ENCODE data around the gene CFAP97D1. TPM values are rescaled to one million over a fixed set of nuclear protein-coding genes. Genes with fewer than 3 reads are reported as not detected.
A peak's percentile ranks its signal among the peaks of the same experiment; 100 is the strongest.

Gene CFAP97D1
- total RNA-seq, 1 donor from 2014 or later, result not detected

DNA sequence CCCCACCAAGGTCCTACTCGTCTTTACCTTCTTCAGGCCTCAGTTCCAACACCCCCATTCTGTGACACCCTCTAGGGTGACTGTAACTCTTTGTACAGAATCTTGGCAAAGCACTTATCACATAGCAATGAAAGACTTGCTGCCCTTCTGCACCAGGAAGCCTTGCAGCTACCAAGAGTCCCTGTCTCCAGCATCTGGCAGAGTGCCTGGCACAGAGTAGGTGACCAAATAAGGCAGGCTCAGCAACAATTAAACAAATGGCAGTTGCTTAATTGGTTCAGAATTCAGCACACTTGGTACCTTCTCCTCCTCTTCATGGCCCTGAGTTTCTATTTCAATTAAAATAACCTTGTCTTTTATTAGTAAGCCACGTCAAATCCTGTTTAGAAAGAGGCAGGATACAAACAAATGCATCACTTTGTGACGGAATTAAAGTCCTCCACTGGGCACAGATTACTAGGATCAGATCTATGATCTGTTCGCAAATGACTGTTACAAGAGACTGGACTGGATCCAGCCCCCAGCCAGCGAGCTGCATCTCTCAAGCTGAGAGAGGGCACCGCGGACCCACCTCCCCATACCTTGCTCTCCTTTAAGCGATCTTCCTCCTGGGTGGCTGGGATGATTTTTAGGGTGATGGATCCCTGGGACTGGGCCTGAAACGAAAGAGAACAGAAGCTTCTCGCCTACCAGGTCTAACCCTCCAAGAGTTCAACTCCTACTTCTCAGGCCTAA is 43.3 kb downstream of the CFAP97D1 start:
- TF ChIP-seq, protein P1, sequence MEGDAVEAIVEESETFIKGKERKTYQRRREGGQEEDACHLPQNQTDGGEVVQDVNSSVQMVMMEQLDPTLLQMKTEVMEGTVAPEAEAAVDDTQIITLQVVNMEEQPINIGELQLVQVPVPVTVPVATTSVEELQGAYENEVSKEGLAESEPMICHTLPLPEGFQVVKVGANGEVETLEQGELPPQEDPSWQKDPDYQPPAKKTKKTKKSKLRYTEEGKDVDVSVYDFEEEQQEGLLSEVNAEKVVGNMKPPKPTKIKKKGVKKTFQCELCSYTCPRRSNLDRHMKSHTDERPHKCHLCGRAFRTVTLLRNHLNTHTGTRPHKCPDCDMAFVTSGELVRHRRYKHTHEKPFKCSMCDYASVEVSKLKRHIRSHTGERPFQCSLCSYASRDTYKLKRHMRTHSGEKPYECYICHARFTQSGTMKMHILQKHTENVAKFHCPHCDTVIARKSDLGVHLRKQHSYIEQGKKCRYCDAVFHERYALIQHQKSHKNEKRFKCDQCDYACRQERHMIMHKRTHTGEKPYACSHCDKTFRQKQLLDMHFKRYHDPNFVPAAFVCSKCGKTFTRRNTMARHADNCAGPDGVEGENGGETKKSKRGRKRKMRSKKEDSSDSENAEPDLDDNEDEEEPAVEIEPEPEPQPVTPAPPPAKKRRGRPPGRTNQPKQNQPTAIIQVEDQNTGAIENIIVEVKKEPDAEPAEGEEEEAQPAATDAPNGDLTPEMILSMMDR (IDR thresholded peaks at IDR 0.05; ENCODE audit: insufficient read depth, low read length, severe bottlenecking), result no peak
- peak; percentile 18 for FAIRE-seq

DNA sequence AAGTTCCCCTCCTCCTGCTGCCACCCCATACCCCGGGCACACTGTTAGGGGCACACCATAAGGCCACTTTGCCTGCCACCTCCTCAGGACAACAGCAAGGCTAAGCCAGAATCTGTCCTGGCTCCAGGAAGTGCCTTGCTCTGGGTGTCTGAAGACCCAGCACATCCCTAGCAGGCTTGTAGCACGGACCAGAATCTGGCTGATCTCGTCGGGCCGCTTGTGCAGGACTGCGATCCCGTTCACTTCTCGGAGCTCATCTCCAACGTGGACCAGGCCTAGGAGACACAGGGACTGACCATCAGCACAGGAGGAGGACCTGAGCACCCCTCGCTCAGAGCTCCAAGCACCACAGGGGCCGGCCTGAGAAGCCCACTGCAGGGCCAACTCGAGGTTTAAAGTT is 45.3 kb downstream of the CFAP97D1 start:
- DNase-seq (ENCODE audit: low read depth), result no peak

More for the DNA sequence above, 43.3 kb downstream of the CFAP97D1 start:
- H3K27me3 ChIP-seq (ENCODE audit: control insufficient read depth, insufficient read depth, low read length), result no peaks in the 10 kb centered on the region
- H3K36me3 ChIP-seq (ENCODE audit: control insufficient read depth, insufficient read depth, low read length), result peaks cover 17% of the 10 kb centered on the region
- no peak for DNase-seq (ENCODE audit: low read depth)
- no peak overlapping the region for H3K4me3 ChIP-seq (ENCODE audit: low read depth, low read length)

DNA sequence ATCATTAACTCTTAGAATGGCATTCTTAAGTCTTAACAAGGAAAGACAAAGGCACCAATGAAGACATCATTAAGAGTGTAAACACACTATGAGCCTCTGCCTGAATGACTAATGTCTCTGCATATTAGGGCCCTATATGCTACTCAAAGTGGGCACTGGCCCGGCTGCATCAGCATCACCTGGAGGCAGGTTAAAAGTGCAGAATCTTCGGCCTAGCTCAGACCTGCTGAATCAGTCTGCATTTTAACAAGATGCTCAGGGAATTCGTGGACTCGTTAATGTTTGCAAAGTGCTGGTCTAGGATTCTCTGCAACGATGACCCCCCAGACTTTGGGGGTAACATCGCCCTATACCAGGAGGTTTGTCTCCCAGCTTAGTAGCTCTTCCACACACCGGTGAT is 46.0 kb downstream of the CFAP97D1 start:
- TF ChIP-seq, protein P1 (IDR thresholded peaks at IDR 0.05; ENCODE audit: insufficient read depth, low read length, severe bottlenecking), result no peak
- FAIRE-seq, result peak; percentile 50
- H3K27me3 ChIP-seq (ENCODE audit: control insufficient read depth, insufficient read depth, low read length), result no peaks in the 10 kb centered on the region
- H3K36me3 ChIP-seq (ENCODE audit: control insufficient read depth, insufficient read depth, low read length), result peaks cover 26% of the 10 kb centered on the region
- no peak overlapping the region for H3K4me3 ChIP-seq (ENCODE audit: low read depth, low read length)
- DNase-seq (ENCODE audit: low read depth), result no peak

More for the DNA sequence above, 45.3 kb downstream of the CFAP97D1 start:
- H3K36me3 ChIP-seq (ENCODE audit: control insufficient read depth, insufficient read depth, low read length), result peaks cover 25% of the 10 kb centered on the region
- no peaks in the 10 kb centered on the region for H3K27me3 ChIP-seq (ENCODE audit: control insufficient read depth, insufficient read depth, low read length)
- TF ChIP-seq, protein P1 (IDR thresholded peaks at IDR 0.05; ENCODE audit: insufficient read depth, low read length, severe bottlenecking), result no peak
- no peak overlapping the region for H3K4me3 ChIP-seq (ENCODE audit: low read depth, low read length)
- FAIRE-seq, result no peak

DNA sequence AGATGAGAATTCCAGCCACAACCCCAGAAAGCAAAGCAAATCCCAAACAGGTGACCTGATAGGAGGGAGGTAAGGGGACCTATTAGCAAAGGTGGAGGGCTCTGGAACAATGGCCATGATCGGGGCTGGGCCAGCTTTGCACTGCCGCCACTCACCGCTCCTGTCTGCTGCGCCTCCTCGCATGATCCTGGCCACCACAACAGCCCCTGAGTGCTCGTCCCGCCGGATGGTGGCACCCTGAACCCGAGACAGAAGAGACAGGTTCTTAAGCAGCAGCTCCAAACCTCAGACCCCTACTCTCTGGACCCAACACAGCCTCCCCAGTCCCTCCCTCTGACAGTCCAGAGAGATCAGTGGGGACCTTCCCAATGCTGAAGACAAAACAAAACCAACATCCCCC is 47.4 kb downstream of the CFAP97D1 start:
- no peaks in the 10 kb centered on the region for H3K27me3 ChIP-seq (ENCODE audit: control insufficient read depth, insufficient read depth, low read length)
- FAIRE-seq (no peak), DNase-seq (ENCODE audit: low read depth) (no peak)
- TF ChIP-seq, protein P1 (IDR thresholded peaks at IDR 0.05; ENCODE audit: insufficient read depth, low read length, severe bottlenecking), result no peak
- H3K36me3 ChIP-seq (ENCODE audit: control insufficient read depth, insufficient read depth, low read length), result peaks cover 28% of the 10 kb centered on the region
- H3K4me3 ChIP-seq (ENCODE audit: low read depth, low read length), result no peak overlapping the region

DNA sequence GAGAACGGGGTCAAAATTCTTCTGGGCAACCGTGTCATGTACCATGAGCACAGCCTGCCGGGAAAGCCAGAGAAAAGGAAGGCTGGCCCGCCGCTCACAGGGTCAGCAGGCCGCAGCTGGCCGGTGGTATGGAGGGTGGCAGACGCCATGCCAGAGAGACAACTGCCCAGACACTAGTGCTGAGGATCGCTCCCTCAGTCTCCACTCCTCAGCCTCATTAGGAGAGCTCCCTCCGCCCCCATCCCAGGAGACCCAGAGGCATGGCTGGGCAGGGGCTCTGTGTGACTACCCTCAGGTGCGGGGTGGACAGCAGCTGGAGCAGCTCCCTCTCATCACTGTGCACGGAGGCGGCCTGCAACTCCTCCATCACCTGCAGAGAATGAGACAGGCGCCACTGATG is 49.5 kb downstream of the CFAP97D1 start:
- peaks cover 26% of the 10 kb centered on the region for H3K36me3 ChIP-seq (ENCODE audit: control insufficient read depth, insufficient read depth, low read length)
- FAIRE-seq, result no peak

More for the DNA sequence above, 49.5 kb downstream of the CFAP97D1 start:
- TF ChIP-seq, protein P1 (IDR thresholded peaks at IDR 0.05; ENCODE audit: insufficient read depth, low read length, severe bottlenecking), result no peak
- no peak for DNase-seq (ENCODE audit: low read depth)
- H3K4me3 ChIP-seq (ENCODE audit: low read depth, low read length), result no peak overlapping the region
- no peaks in the 10 kb centered on the region for H3K27me3 ChIP-seq (ENCODE audit: control insufficient read depth, insufficient read depth, low read length)

All from bronchial epithelial cell (primary cell).